Uterus (tissue), 2 donors: ENCODE data around the gene NOS1.

Experiments used
- CTCF ChIP-seq, 4 experiments: fragments of 200-600 bp in 2 of 4; fragments of 450-650 bp in 2 of 4; sonication (generic) in 2 of 4; IDR thresholded peaks; one replicate each; pipeline ENCODE4 v1.5.1; 2016 to 2019; ENCODE audit warnings: antibody characterized with exemption in 4 of 4, mild to moderate bottlenecking in 2 of 4, moderate library complexity in 1 of 4
- POLR2A ChIP-seq, 2 donors: fragments of 450-650 bp; IDR thresholded peaks; one replicate each; pipeline ENCODE4 v1.6.1; 2016; ENCODE audit warnings: antibody characterized with exemption in 2 of 2, mild to moderate bottlenecking in 1 of 2, moderate library complexity in 1 of 2

DNA sequence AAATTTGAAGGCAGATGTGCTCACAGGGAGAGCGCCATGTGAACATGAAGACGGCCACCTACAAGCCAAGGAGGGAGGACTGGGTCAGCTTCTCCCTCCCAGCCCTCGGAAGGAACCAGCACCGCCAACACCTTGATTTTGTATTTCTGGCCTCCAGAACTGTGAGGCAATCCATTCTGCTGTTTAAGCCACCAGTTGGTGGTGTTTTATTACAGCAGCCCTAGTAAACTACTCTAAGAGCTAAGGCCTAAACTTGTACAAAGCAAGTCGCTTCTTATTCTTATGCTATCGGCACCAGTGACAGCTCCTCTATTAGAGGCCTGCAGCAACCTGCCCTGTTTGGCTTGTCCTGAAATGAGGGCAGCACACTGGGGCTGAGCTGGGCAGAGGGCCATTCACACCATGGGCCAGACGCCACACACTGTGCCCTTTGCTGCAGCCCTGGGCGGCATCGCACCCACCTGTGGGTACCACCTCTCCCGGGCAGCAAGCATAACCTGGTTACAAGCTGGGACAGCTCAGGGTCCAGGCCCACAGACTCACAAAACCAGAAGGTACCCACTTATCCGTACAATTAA lies 62.7 kb downstream of the NOS1 start:
- TF ChIP-seq CTCF (IDR thresholded peaks at IDR 0.05) (no peak), POLR2A (IDR thresholded peaks at IDR 0.05) (no peak)
